H9 (cell line): ENCODE results near the gene DCC. TPM values are rescaled to one million over a fixed set of nuclear protein-coding genes. Genes with fewer than 3 reads are reported as not detected.

Experiments
- DNase-seq: peaks from one replicate; pipeline ENCODE4 v3.0.0-alpha.2; 2017
- H2AFZ ChIP-seq: one replicate; pipeline ENCODE4 v1.6.1; 2013; ENCODE audit warnings: mild to moderate bottlenecking, low read length, control low read depth, moderate library complexity
- H2AK5ac ChIP-seq: 2 replicates; pipeline ENCODE4 v1.6.1; 2013; ENCODE audit warnings: low read length, control low read depth, mixed read lengths; ENCODE audit not compliant: insufficient read length
- H2BK120ac ChIP-seq: one replicate; pipeline ENCODE4 v1.6.1; 2013; ENCODE audit warnings: low read depth, mild to moderate bottlenecking, low read length, control low read depth, inconsistent platforms; ENCODE audit not compliant: poor library complexity, severe bottlenecking
- H2BK12ac ChIP-seq: 2 replicates; pipeline ENCODE4 v1.6.1; 2013; ENCODE audit warnings: low read length, control low read depth, mixed read lengths, low read depth; ENCODE audit not compliant: insufficient read length
- H2BK15ac ChIP-seq: 2 replicates; pipeline ENCODE4 v1.6.1; 2013; ENCODE audit warnings: low read depth, low read length, control low read depth
- H2BK20ac ChIP-seq: one replicate; pipeline ENCODE4 v1.6.1; 2013; ENCODE audit warnings: low read depth, mild to moderate bottlenecking, low read length, control low read depth, inconsistent platforms; ENCODE audit not compliant: poor library complexity, severe bottlenecking
- H2BK5ac ChIP-seq: 2 replicates; pipeline ENCODE4 v1.6.1; 2013; ENCODE audit warnings: low read length, control low read depth, mixed read lengths; ENCODE audit not compliant: insufficient read length
- H3K14ac ChIP-seq: 2 replicates; pipeline ENCODE4 v1.6.1; 2013; ENCODE audit warnings: low read length, control low read depth; ENCODE audit not compliant: insufficient read depth
- H3K18ac ChIP-seq: 2 replicates; pipeline ENCODE4 v1.6.1; 2013; ENCODE audit warnings: low read depth, mild to moderate bottlenecking, mixed read lengths, low read length, control low read depth; ENCODE audit not compliant: insufficient read length
- H3K23ac ChIP-seq: 2 replicates; pipeline ENCODE4 v1.6.1; 2013; ENCODE audit warnings: low read length, control low read depth, mixed read lengths, low read depth; ENCODE audit not compliant: insufficient read length
- H3K23me2 ChIP-seq: 2 replicates; pipeline ENCODE4 v1.6.1; 2013; ENCODE audit warnings: low read depth, mild to moderate bottlenecking, mixed read lengths, low read length, control low read depth; ENCODE audit not compliant: insufficient read length, poor library complexity, severe bottlenecking
- H3K27ac ChIP-seq: 2 replicates; pipeline ENCODE4 v1.5.1; 2013; ENCODE audit warnings: low read length, control low read depth, mixed read lengths, low read depth; ENCODE audit not compliant: insufficient read length
- H3K27me3 ChIP-seq: 2 replicates; pipeline ENCODE4 v1.6.1; 2013; ENCODE audit warnings: low read length, control low read depth, inconsistent platforms; ENCODE audit not compliant: insufficient read depth
- H3K4ac ChIP-seq: 2 replicates; pipeline ENCODE4 v1.6.1; 2013; ENCODE audit warnings: low read depth, mild to moderate bottlenecking, control low read depth, inconsistent platforms, low read length, moderate library complexity
- H3K4me1 ChIP-seq: 2 replicates; pipeline ENCODE4 v1.6.1; 2013; ENCODE audit warnings: low read length, control low read depth, inconsistent platforms; ENCODE audit not compliant: insufficient read depth
- H3K4me2 ChIP-seq: 2 replicates; pipeline ENCODE4 v1.6.1; 2013; ENCODE audit warnings: low read length, control low read depth, mixed read lengths; ENCODE audit not compliant: insufficient read length, insufficient read depth
- H3K56ac ChIP-seq: 2 replicates; pipeline ENCODE4 v1.6.1; 2013; ENCODE audit warnings: low read depth, mild to moderate bottlenecking, mixed read lengths, low read length, control low read depth; ENCODE audit not compliant: insufficient read length
- H3K79me1 ChIP-seq: 2 replicates; pipeline ENCODE4 v1.6.1; 2013; ENCODE audit warnings: low read depth, mild to moderate bottlenecking, moderate library complexity, low read length, control low read depth, inconsistent platforms; ENCODE audit not compliant: insufficient read depth, poor library complexity, severe bottlenecking
- H3K79me2 ChIP-seq: 2 replicates; pipeline ENCODE4 v1.6.1; 2013; ENCODE audit warnings: low read length, control low read depth, inconsistent platforms; ENCODE audit not compliant: insufficient read depth
- H3K9ac ChIP-seq: 2 replicates; pipeline ENCODE4 v1.6.1; 2013; ENCODE audit warnings: low read length, control low read depth, mixed read lengths; ENCODE audit not compliant: insufficient read length; ENCODE audit errors: extremely low read depth
- H3K9me3 ChIP-seq: one replicate; pipeline ENCODE4 v1.6.1; 2013; ENCODE audit warnings: low read depth, low read length, inconsistent platforms; ENCODE audit not compliant: control insufficient read depth
- H3T11ph ChIP-seq: one replicate; pipeline ENCODE4 v1.6.1; 2013; ENCODE audit warnings: mild to moderate bottlenecking, low read length, control low read depth, inconsistent platforms
- H4K20me1 ChIP-seq: one replicate; pipeline ENCODE4 v1.6.1; 2013; ENCODE audit not compliant: control insufficient read depth, insufficient read length, insufficient read depth
- H4K5ac ChIP-seq: 2 replicates; pipeline ENCODE4 v1.6.1; 2013; ENCODE audit warnings: low read depth, mild to moderate bottlenecking, mixed read lengths, low read length, control low read depth; ENCODE audit not compliant: insufficient read length
- H4K8ac ChIP-seq: replicated peaks from 2 replicates; pipeline ENCODE4 v1.6.1; 2013; ENCODE audit warnings: low read length, control low read depth, mixed read lengths, low read depth; ENCODE audit not compliant: insufficient read length
- H4K91ac ChIP-seq: 2 replicates; pipeline ENCODE4 v1.6.1; 2013; ENCODE audit warnings: low read depth, mild to moderate bottlenecking, moderate library complexity, mixed read lengths, low read length, control low read depth; ENCODE audit not compliant: insufficient read length
- H3K27ac Mint-ChIP-seq, 3 experiments: 2 replicates in 2 of 3; 3 replicates in 1 of 3; pipeline ENCODE4 v1.8.0; 2020 to 2021; ENCODE audit warnings: mixed read lengths in 3 of 3, mild to moderate bottlenecking in 1 of 3, moderate library complexity in 1 of 3
- H3K27me3 Mint-ChIP-seq: 2 replicates; pipeline ENCODE4 v1.8.0; 2021; ENCODE audit warnings: low read depth, mild to moderate bottlenecking, moderate library complexity, mixed read lengths
- H3K36me3 Mint-ChIP-seq, 3 experiments: 2 replicates in 2 of 3; 3 replicates in 1 of 3; pipeline ENCODE4 v1.8.0; 2020 to 2021; ENCODE audit warnings: low read depth in 3 of 3, mixed read lengths in 3 of 3; ENCODE audit not compliant: insufficient read depth in 1 of 3
- H3K4me1 Mint-ChIP-seq, 2 experiments: 2 replicates each; pipeline ENCODE4 v1.8.0; 2020; ENCODE audit warnings: mixed read lengths in 2 of 2
- H3K4me3 Mint-ChIP-seq, 2 experiments: 2 replicates in 1 of 2; 3 replicates in 1 of 2; pipeline ENCODE4 v1.8.0; 2020 to 2021; ENCODE audit warnings: mild to moderate bottlenecking in 2 of 2, mixed read lengths in 2 of 2, moderate library complexity in 1 of 2
- H3K9me3 Mint-ChIP-seq, 2 experiments: 2 replicates in 1 of 2; 3 replicates in 1 of 2; pipeline ENCODE4 v1.8.0; 2020; ENCODE audit warnings: mild to moderate bottlenecking in 2 of 2, mixed read lengths in 2 of 2, moderate library complexity in 1 of 2
- CTCF ChIP-seq: fragments of 200-600 bp; sonication (generic); conservative IDR thresholded peaks from 3 replicates; pipeline ENCODE4 v1.8.0; 2021; ENCODE audit warnings: antibody characterized with exemption, mild to moderate bottlenecking
- WGBS: extraction: QIAGEN DNeasy Blood & Tissue Kit; methylation state at CpG from one replicate; pipeline ENCODE4 v1.1.7; 2013; ENCODE audit warnings: missing lambda C conversion rate, low lambda C conversion rate, mixed read lengths; ENCODE audit not compliant: insufficient read length; ENCODE audit errors: extremely low coverage; 5-methylcytosine and 5-hydroxymethylcytosine counted together
- total RNA-seq: library from RNA; stranded (reverse); gene quantifications from 2 replicates; pipeline ENCODE4 v1.2.1, GENCODE V29; 2021

The DCC gene
- total RNA-seq, 1 experiment from 2014 or later: 0.35 TPM

- Histone ChIP-seq H3K14ac (no peak overlapping the region), H2AFZ (no peak overlapping the region), H3K79me1 (no peaks in the 10 kb centered on the region), H3K27me3 (no peaks in the 10 kb centered on the region), H3K27ac (no peak overlapping the region), H4K8ac (no peak overlapping the region), H3K9me3 (no peaks in the 10 kb centered on the region), H3K23ac (no peak overlapping the region), H2BK20ac (no peak overlapping the region), H3K9ac (no peak overlapping the region), H2AK5ac (no peak overlapping the region), H3K56ac (no peak overlapping the region), H2BK120ac (no peak overlapping the region), H4K5ac (no peak overlapping the region), H3K4me2 (no peak overlapping the region), H3K18ac (no peak overlapping the region), H3K79me2 (no peaks in the 10 kb centered on the region), H3K4me1 (no peaks in the 10 kb centered on the region), H3K4ac (no peak overlapping the region), H2BK5ac (no peak overlapping the region), H4K20me1 (no peaks in the 10 kb centered on the region), H2BK12ac (no peak overlapping the region), H4K91ac (no peak overlapping the region), H3K23me2 (no peaks in the 10 kb centered on the region), H2BK15ac (no peak overlapping the region), H3T11ph (no peak overlapping the region)
- Mint-ChIP-seq H3K27me3 (no peaks in the 10 kb centered on the region), H3K4me1 (no peaks in the 10 kb centered on the region), H3K9me3 (no peaks in the 10 kb centered on the region), H3K36me3 (no peaks in the 10 kb centered on the region), H3K27ac (no peak overlapping the region), H3K4me3 (no peak overlapping the region)
- DNase-seq: no peak
- no peak for TF ChIP-seq CTCF
- no CpG with 5 or more reads among the region's 5 CpGs for WGBS
Observed at GRCh38 chr18:52395146-52395852, 55.3 kb downstream of the DCC start.
